HepG2 (cell line): ENCODE data around the gene GFER. TPM values are rescaled to one million over a fixed set of nuclear protein-coding genes. Genes with fewer than 3 reads are reported as not detected.
A peak's percentile ranks its signal among the peaks of the same experiment; 100 is the strongest.

Experiments used
- CERS6 ChIP-seq: sonication (generic); formaldehyde crosslinking; IDR thresholded peaks from 2 replicates; pipeline ENCODE4 v1.5.0; 2020; ENCODE audit warnings: missing genetic modification reagents
- GLI4 ChIP-seq: sonication (generic); formaldehyde crosslinking; IDR thresholded peaks from 2 replicates; pipeline ENCODE4 v1.5.1; 2020; ENCODE audit warnings: missing genetic modification reagents, mild to moderate bottlenecking, moderate library complexity, borderline replicate concordance
- IKZF5 ChIP-seq: IDR thresholded peaks from 2 replicates; pipeline ENCODE4 v1.6.1; 2018; ENCODE audit warnings: missing genetic modification reagents, mild to moderate bottlenecking, missing compliant biosample characterization
- KAT7 ChIP-seq: IDR thresholded peaks from 2 replicates; pipeline ENCODE4 v1.6.1; 2018; ENCODE audit warnings: borderline replicate concordance, missing compliant biosample characterization
- KMT2A ChIP-seq: sonication (generic); formaldehyde crosslinking; IDR thresholded peaks from 2 replicates; pipeline ENCODE4 v1.4.0; 2020; ENCODE audit warnings: missing genetic modification reagents
- MXD1 ChIP-seq: sonication (generic); formaldehyde crosslinking; IDR thresholded peaks from 2 replicates; pipeline ENCODE4 v1.4.0; 2020; ENCODE audit warnings: mild to moderate bottlenecking, missing genetic modification reagents
- PBX2 ChIP-seq: IDR thresholded peaks from 2 replicates; pipeline ENCODE4 v1.6.1; 2016; ENCODE audit warnings: control low read depth
- SKI ChIP-seq: fragments of 450-650 bp; IDR thresholded peaks from one replicate; pipeline ENCODE4 v1.6.1; 2018; ENCODE audit warnings: mild to moderate bottlenecking; ENCODE audit not compliant: partially characterized antibody
- ZFP36L2 ChIP-seq: sonication (generic); formaldehyde crosslinking; IDR thresholded peaks from 2 replicates; pipeline ENCODE4 v1.4.0; 2020; ENCODE audit warnings: missing genetic modification reagents
- ZIK1 ChIP-seq: sonication (generic); formaldehyde crosslinking; IDR thresholded peaks from 2 replicates; pipeline ENCODE4 v1.5.0; 2020; ENCODE audit warnings: mild to moderate bottlenecking, low read depth, missing genetic modification reagents, borderline replicate concordance
- ZNF160 ChIP-seq: sonication (generic); formaldehyde crosslinking; IDR thresholded peaks from 2 replicates; pipeline ENCODE4 v1.8.0; 2022; ENCODE audit warnings: mild to moderate bottlenecking, inconsistent platforms, missing genetic modification reagents
- ZNF234 ChIP-seq: sonication (generic); formaldehyde crosslinking; conservative IDR thresholded peaks from 2 replicates; pipeline ENCODE4 v1.5.1; 2020; ENCODE audit warnings: mild to moderate bottlenecking, missing genetic modification reagents
- ZNF441 ChIP-seq: sonication (generic); formaldehyde crosslinking; IDR thresholded peaks from 2 replicates; pipeline ENCODE4 v1.7.0; 2021; ENCODE audit warnings: missing genetic modification reagents, borderline replicate concordance
- ZNF598 ChIP-seq: sonication (generic); formaldehyde crosslinking; IDR thresholded peaks from 2 replicates; pipeline ENCODE4 v1.5.1; 2020; ENCODE audit warnings: mild to moderate bottlenecking, missing genetic modification reagents, borderline replicate concordance
- ZNF724P ChIP-seq: sonication (generic); formaldehyde crosslinking; IDR thresholded peaks from 2 replicates; pipeline ENCODE4 v1.8.0; 2022; ENCODE audit warnings: missing genetic modification reagents, borderline replicate concordance
- ZNF749 ChIP-seq: sonication (generic); formaldehyde crosslinking; IDR thresholded peaks from 2 replicates; pipeline ENCODE4 v1.8.0; 2022; ENCODE audit warnings: mild to moderate bottlenecking, missing genetic modification reagents, moderate library complexity, borderline replicate concordance
- ZNF841 ChIP-seq: sonication (generic); formaldehyde crosslinking; IDR thresholded peaks from 2 replicates; pipeline ENCODE4 v1.8.1; 2023; ENCODE audit warnings: missing genetic modification reagents, borderline replicate concordance
- polyA plus RNA-seq, 8 experiments: library from polyadenylated mRNA; depleted of rRNA in 3 of 8; stranded (reverse) in 7 of 8; unstranded in 1 of 8; fragments of >200 nt; fragmentation: Illumina TruSeq in 4 of 8; extraction: Trizol in 4 of 8; gene quantifications; 2 replicates each; pipeline versions ENCODE4 v1.2.1 to v1.2.3, GENCODE V29; 2011 to 2016; ENCODE audit warnings: low read depth in 4 of 8, missing spikeins in 1 of 8, mixed read lengths in 1 of 8; ENCODE audit not compliant: insufficient read depth in 1 of 8
- total RNA-seq, 5 experiments: library from RNA; depleted of rRNA; stranded (reverse); fragments of >200 nt; fragmentation: Illumina TruSeq; extraction: Trizol; gene quantifications; 2 replicates each; pipeline ENCODE4 v1.2.3, GENCODE V29; 2016; ENCODE audit warnings: low read depth in 1 of 5
- TF ChIP-seq, protein P1 (sequence below): sonication (generic); formaldehyde crosslinking; IDR thresholded peaks from 2 replicates; pipeline ENCODE4 v1.5.0; 2020; ENCODE audit warnings: missing genetic modification reagents
- TF ChIP-seq, protein P2 (sequence below): sonication (generic); formaldehyde crosslinking; IDR thresholded peaks from 2 replicates; pipeline ENCODE4 v1.4.0; 2020; ENCODE audit warnings: mild to moderate bottlenecking, missing genetic modification reagents, borderline replicate concordance

The GFER gene
- total and polyA plus RNA-seq, 2 of the 13 experiments (the other 11 are each of a cell fraction or from before 2014, with no cell fraction given): 28.6 to 71.7 TPM

DNA sequence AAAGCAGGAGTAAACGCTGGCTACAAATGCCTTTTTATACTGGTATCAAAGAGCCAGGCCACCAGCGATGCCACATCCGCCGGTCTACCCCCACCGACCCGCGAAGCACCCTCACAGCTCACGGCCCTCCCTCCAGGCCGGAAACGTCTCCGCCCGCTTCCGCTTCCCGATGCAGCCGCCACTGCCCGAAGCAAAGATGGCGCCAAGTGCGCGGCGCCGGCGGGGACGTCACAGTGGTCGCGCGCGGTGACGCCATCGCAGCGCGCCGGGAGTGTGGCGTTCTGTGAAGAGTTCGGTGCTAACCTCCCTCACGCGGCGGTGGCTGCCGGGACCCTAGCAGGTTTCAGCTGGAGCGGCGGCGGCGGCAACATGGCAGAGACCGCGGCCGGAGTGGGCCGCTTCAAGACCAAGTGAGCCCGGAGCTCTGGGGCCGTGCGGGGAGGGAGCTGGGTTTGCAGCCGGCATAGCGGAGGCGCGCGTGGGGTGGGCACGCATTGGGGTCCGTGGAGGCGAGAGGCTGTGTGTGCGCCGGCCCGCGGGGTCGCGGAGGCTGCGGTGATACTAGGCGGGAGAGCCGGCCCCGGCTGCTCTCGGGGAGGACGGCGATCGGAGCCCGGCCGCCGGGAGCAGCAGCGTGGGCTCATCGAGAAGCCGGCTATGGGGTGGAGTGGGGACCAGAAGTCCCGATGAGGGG is 12.1 kb upstream of the GFER start, which contains the start of gene TBL3 (continued):
- TF ChIP-seq ZNF749 (CRISPR knock-in tag) (peak; percentile 60; the same call in 1 of the 2 replicates), KMT2A (CRISPR knock-in tag) (peak; percentile 95), ZNF724P (CRISPR knock-in tag) (0 out of 2 replicates have a peak, but pooled peaks have one; percentile 26), MXD1 (peak; percentile 91), ZNF160 (CRISPR knock-in tag) (peak; percentile 71; the same call in 1 of the 2 replicates), SKI (peak; percentile 47), ZNF234 (CRISPR knock-in tag) (0 out of 2 replicates have a peak, but pooled peaks have one; percentile 31), GLI4 (CRISPR knock-in tag) (0 out of 2 replicates have a peak, but pooled peaks have one; percentile 94), ZNF598 (CRISPR knock-in tag) (peak; percentile 63), ZIK1 (peak; percentile 89), KAT7 (CRISPR knock-in tag) (peak; percentile 95), IKZF5 (CRISPR knock-in tag) (peak; percentile 96), ZNF441 (CRISPR knock-in tag) (peak; percentile 55; the same call in 1 of the 2 replicates), PBX2 (CRISPR knock-in tag) (no peak; the same call in 1 of the 2 replicates), CERS6 (CRISPR knock-in tag) (0 out of 2 replicates have a peak, but pooled peaks have one; percentile 11), ZNF841 (CRISPR knock-in tag) (no peak), ZFP36L2 (CRISPR knock-in tag) (no peak)
- TF ChIP-seq, protein P1, sequence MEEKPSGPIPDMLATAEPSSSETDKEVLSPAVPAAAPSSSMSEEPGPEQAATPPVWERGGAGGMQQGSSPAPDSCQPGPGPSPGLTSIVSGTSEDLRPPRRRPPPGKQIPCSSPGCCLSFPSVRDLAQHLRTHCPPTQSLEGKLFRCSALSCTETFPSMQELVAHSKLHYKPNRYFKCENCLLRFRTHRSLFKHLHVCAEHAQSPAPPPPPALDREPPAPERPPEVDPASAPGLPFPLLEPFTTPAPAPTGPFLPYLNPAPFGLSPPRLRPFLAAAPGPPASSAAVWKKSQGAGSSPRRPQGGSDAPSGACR (CRISPR knock-in tag): peak; percentile 98
- TF ChIP-seq, protein P2, sequence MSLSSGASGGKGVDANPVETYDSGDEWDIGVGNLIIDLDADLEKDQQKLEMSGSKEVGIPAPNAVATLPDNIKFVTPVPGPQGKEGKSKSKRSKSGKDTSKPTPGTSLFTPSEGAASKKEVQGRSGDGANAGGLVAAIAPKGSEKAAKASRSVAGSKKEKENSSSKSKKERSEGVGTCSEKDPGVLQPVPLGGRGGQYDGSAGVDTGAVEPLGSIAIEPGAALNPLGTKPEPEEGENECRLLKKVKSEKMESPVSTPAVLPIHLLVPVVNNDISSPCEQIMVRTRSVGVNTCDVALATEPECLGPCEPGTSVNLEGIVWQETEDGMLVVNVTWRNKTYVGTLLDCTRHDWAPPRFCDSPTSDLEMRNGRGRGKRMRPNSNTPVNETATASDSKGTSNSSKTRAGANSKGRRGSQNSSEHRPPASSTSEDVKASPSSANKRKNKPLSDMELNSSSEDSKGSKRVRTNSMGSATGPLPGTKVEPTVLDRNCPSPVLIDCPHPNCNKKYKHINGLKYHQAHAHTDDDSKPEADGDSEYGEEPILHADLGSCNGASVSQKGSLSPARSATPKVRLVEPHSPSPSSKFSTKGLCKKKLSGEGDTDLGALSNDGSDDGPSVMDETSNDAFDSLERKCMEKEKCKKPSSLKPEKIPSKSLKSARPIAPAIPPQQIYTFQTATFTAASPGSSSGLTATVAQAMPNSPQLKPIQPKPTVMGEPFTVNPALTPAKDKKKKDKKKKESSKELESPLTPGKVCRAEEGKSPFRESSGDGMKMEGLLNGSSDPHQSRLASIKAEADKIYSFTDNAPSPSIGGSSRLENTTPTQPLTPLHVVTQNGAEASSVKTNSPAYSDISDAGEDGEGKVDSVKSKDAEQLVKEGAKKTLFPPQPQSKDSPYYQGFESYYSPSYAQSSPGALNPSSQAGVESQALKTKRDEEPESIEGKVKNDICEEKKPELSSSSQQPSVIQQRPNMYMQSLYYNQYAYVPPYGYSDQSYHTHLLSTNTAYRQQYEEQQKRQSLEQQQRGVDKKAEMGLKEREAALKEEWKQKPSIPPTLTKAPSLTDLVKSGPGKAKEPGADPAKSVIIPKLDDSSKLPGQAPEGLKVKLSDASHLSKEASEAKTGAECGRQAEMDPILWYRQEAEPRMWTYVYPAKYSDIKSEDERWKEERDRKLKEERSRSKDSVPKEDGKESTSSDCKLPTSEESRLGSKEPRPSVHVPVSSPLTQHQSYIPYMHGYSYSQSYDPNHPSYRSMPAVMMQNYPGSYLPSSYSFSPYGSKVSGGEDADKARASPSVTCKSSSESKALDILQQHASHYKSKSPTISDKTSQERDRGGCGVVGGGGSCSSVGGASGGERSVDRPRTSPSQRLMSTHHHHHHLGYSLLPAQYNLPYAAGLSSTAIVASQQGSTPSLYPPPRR (CRISPR knock-in tag): peak; percentile 81
